Hepatocyte (in vitro differentiated cells): ENCODE results near the gene HLF. TPM values are rescaled to one million over a fixed set of nuclear protein-coding genes. Genes with fewer than 3 reads are reported as not detected.

Experiments used
- DNase-seq: peaks from one replicate; pipeline ENCODE4 v3.0.0-alpha.2; 2016; ENCODE audit warnings: low spot score
- H2AFZ ChIP-seq: fragments of 200-600 bp; sonication (generic); 2 replicates; pipeline ENCODE4 v1.6.0; 2016; ENCODE audit warnings: antibody characterized with exemption, mild to moderate bottlenecking
- H3K27ac ChIP-seq: fragments of 200-600 bp; sonication (generic); 2 replicates; pipeline ENCODE4 v1.5.1; 2016; ENCODE audit warnings: mild to moderate bottlenecking
- H3K27me3 ChIP-seq: fragments of 200-600 bp; sonication (generic); 2 replicates; pipeline ENCODE4 v1.6.1; 2016
- H3K36me3 ChIP-seq: fragments of 200-600 bp; sonication (generic); replicated peaks from 2 replicates; pipeline ENCODE4 v1.5.1; 2016; ENCODE audit warnings: low read depth; ENCODE audit not compliant: insufficient read depth
- H3K4me1 ChIP-seq: fragments of 200-600 bp; sonication (generic); 2 replicates; pipeline ENCODE4 v1.5.1; 2016; ENCODE audit warnings: mild to moderate bottlenecking, moderate library complexity; ENCODE audit not compliant: insufficient read depth
- H3K4me2 ChIP-seq: fragments of 200-600 bp; sonication (generic); 2 replicates; pipeline ENCODE4 v1.6.0; 2016
- H3K4me3 ChIP-seq: fragments of 200-600 bp; sonication (generic); 2 replicates; pipeline ENCODE4 v1.5.1; 2016; ENCODE audit warnings: mild to moderate bottlenecking
- H3K79me2 ChIP-seq: fragments of 200-600 bp; sonication (generic); 2 replicates; pipeline ENCODE4 v1.6.0; 2017; ENCODE audit warnings: mild to moderate bottlenecking
- H3K9me2 ChIP-seq: fragments of 200-600 bp; sonication (generic); replicated peaks from 2 replicates; pipeline ENCODE4 v1.6.0; 2017; ENCODE audit warnings: mild to moderate bottlenecking; ENCODE audit not compliant: insufficient read depth
- H3K9me3 ChIP-seq: fragments of 200-600 bp; sonication (generic); 2 replicates; pipeline ENCODE4 v1.5.1; 2016; ENCODE audit warnings: low read depth, mild to moderate bottlenecking
- H4K20me1 ChIP-seq: fragments of 200-600 bp; sonication (generic); 2 replicates; pipeline ENCODE4 v1.6.0; 2016; ENCODE audit warnings: mild to moderate bottlenecking; ENCODE audit not compliant: insufficient read depth, poor library complexity, severe bottlenecking
- CTCF ChIP-seq: fragments of 200-600 bp; sonication (generic); IDR thresholded peaks from 2 replicates; pipeline ENCODE4 v1.5.1; 2016; ENCODE audit warnings: antibody characterized with exemption, mild to moderate bottlenecking; ENCODE audit not compliant: poor library complexity
- EZH2 ChIP-seq: fragments of 200-600 bp; sonication (generic); IDR thresholded peaks from 2 replicates; pipeline ENCODE4 v1.6.1; 2016; ENCODE audit warnings: antibody characterized with exemption, mild to moderate bottlenecking, borderline replicate concordance
- EZH2phosphoT487 ChIP-seq: fragments of 200-600 bp; sonication (generic); IDR thresholded peaks from one replicate; pipeline ENCODE4 v1.6.1; 2018; ENCODE audit warnings: antibody characterized with exemption, mild to moderate bottlenecking, low read depth, moderate library complexity; ENCODE audit not compliant: unreplicated experiment, severe bottlenecking
- WGBS: methylation state at CpG from one replicate; pipeline ENCODE4 v1.1.6; 2016; ENCODE audit warnings: low lambda C conversion rate; ENCODE audit errors: missing lambda C conversion rate; 5-methylcytosine and 5-hydroxymethylcytosine counted together
- polyA plus RNA-seq: library from polyadenylated mRNA; unstranded; fragments of >200 nt; fragmentation: Nextera tagmentation; extraction: Ambion mirVana; gene quantifications from 2 replicates; pipeline ENCODE4 v1.2.1, GENCODE V29; 2016
- total RNA-seq: library from RNA; depleted of rRNA; stranded (reverse); fragments of >200 nt; gene quantifications from 2 replicates; pipeline ENCODE4 v1.2.3, GENCODE V29; 2014

HLF gene
- total and polyA plus RNA-seq, 2 experiments from 2014 or later, result 0.48 to 0.60 TPM

- Histone ChIP-seq H3K9me3 (no peaks in the 10 kb centered on the region), H4K20me1 (no peaks in the 10 kb centered on the region), H3K4me2 (no peak overlapping the region), H3K4me3 (no peak overlapping the region), H3K4me1 (no peaks in the 10 kb centered on the region), H3K9me2 (no peaks in the 10 kb centered on the region), H3K27me3 (no peaks in the 10 kb centered on the region), H3K27ac (no peak overlapping the region), H3K79me2 (no peaks in the 10 kb centered on the region), H2AFZ (no peak overlapping the region), H3K36me3 (no peaks in the 10 kb centered on the region)
- TF ChIP-seq EZH2phosphoT487, result no peak
- TF ChIP-seq EZH2, result no peak
- no peak for TF ChIP-seq CTCF
- WGBS, result 70% methylated on average over 3 of the region's 3 CpGs
- DNase-seq, result no peak
Measured at GRCh38 chr17:55219934-55220333, 44.8 kb upstream of the HLF start.

GRCh38 chr17:55223524-55223923 is 41.2 kb upstream of the HLF start:
- no peaks in the 10 kb centered on the region for H3K27me3 ChIP-seq
- H3K4me1 ChIP-seq, result no peaks in the 10 kb centered on the region
- no peak overlapping the region for H2AFZ ChIP-seq
- 86% methylated on average over 3 of the region's 3 CpGs for WGBS
- H3K27ac ChIP-seq, result no peak overlapping the region
- no peaks in the 10 kb centered on the region for H3K9me3 ChIP-seq
- H3K79me2 ChIP-seq, result no peaks in the 10 kb centered on the region
- TF ChIP-seq EZH2phosphoT487 (no peak), CTCF (no peak), EZH2 (no peak)
- H3K9me2 ChIP-seq, result no peaks in the 10 kb centered on the region
- H3K36me3 ChIP-seq, result no peaks in the 10 kb centered on the region
- no peak for DNase-seq
- no peak overlapping the region for H3K4me3 ChIP-seq
- H4K20me1 ChIP-seq, result no peaks in the 10 kb centered on the region
- no peak overlapping the region for H3K4me2 ChIP-seq

- DNase-seq, result no peak
- Histone ChIP-seq H3K4me2 (no peak overlapping the region), H3K79me2 (no peaks in the 10 kb centered on the region), H3K4me3 (no peak overlapping the region), H3K36me3 (no peaks in the 10 kb centered on the region), H4K20me1 (no peaks in the 10 kb centered on the region), H3K27me3 (no peaks in the 10 kb centered on the region), H2AFZ (no peak overlapping the region), H3K9me3 (no peaks in the 10 kb centered on the region), H3K9me2 (no peaks in the 10 kb centered on the region), H3K4me1 (no peaks in the 10 kb centered on the region), H3K27ac (no peak overlapping the region)
- WGBS, result 71% methylated on average over 2 of the region's 2 CpGs
- TF ChIP-seq EZH2 (no peak), EZH2phosphoT487 (no peak), CTCF (no peak)
Measured at GRCh38 chr17:55224746-55225145, 40.0 kb upstream of the HLF start.

- no peak for TF ChIP-seq CTCF
- no peak for TF ChIP-seq EZH2
- TF ChIP-seq EZH2phosphoT487, result no peak
Measured at GRCh38 chr17:55225237-55225636, 39.5 kb upstream of the HLF start.

More at GRCh38 chr17:55225237-55225636, 39.5 kb upstream of the HLF start:
- Histone ChIP-seq H4K20me1 (no peaks in the 10 kb centered on the region), H3K4me1 (no peaks in the 10 kb centered on the region), H3K27me3 (no peaks in the 10 kb centered on the region), H3K9me2 (no peaks in the 10 kb centered on the region), H3K4me3 (no peak overlapping the region), H2AFZ (no peak overlapping the region), H3K27ac (no peak overlapping the region), H3K79me2 (no peaks in the 10 kb centered on the region), H3K36me3 (no peaks in the 10 kb centered on the region), H3K4me2 (no peak overlapping the region), H3K9me3 (no peaks in the 10 kb centered on the region)
- DNase-seq, result no peak
- WGBS, result 92% methylated on average over 5 of the region's 5 CpGs
